GM18511 (cell line): Measurements from ENCODE around the gene CD300LB.
"Not testable (repeated sequence)": the region's sequence is repeated elsewhere in the genome, so short reads cannot be mapped to it uniquely, and the experiment has no call there.

ENCODE experiments used
- ATAC-seq: cut with Tn5 transposase; IDR thresholded peaks from one replicate; pipeline ENCODE4 v1.9.1; 2021; ENCODE audit warnings: mild to moderate bottlenecking, moderate library complexity; ENCODE audit not compliant: unreplicated experiment

The CD300LB gene

GRCh38 chr17:74527081-74527480, 4.2 kb downstream of the CD300LB start:
- no peak for ATAC-seq

DNA sequence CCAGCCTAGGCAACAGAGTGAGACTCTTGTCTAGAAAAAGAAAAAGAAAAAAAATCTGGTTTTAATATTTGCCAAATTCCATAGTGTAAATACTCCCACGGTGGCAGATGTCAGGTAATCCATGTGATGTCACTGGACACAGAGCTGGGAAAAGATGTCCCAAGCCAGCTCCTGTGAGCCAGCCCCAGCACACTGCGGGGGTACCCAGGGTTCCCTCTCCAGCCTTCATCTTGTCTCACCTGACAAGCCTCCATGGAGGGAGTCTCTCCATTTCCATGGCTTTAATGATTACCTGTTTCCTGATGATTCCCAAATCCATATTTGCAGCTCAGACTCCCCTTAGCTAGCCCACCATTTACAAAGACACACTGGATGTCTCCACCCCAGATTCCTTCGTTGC, 4.6 kb downstream of the CD300LB start:
- ATAC-seq: no peak

- no peak for ATAC-seq
These were observed 5.4 kb downstream of the CD300LB start for GRCh38 chr17:74525781-74526288.

DNA sequence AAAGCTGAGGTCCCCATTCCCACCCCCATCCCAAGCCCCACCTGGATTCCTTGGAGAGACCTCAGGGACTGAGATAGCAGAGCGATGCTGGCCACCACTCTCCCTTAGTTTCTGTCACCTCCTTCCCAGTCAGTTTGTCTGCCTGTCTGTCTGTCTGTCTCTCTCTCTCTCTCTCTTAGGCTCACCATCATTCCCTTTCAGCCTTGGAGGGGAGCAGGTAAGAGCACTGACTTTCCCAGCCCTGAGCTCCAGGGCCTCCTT, 5.9 kb downstream of the CD300LB start:
- ATAC-seq: no peak

GRCh38 chr17:74524653-74525464, 6.4 kb downstream of the CD300LB start:
- no peak for ATAC-seq

GRCh38 chr17:74523308-74523707, 8.0 kb downstream of the CD300LB start:
- ATAC-seq: no peak

DNA sequence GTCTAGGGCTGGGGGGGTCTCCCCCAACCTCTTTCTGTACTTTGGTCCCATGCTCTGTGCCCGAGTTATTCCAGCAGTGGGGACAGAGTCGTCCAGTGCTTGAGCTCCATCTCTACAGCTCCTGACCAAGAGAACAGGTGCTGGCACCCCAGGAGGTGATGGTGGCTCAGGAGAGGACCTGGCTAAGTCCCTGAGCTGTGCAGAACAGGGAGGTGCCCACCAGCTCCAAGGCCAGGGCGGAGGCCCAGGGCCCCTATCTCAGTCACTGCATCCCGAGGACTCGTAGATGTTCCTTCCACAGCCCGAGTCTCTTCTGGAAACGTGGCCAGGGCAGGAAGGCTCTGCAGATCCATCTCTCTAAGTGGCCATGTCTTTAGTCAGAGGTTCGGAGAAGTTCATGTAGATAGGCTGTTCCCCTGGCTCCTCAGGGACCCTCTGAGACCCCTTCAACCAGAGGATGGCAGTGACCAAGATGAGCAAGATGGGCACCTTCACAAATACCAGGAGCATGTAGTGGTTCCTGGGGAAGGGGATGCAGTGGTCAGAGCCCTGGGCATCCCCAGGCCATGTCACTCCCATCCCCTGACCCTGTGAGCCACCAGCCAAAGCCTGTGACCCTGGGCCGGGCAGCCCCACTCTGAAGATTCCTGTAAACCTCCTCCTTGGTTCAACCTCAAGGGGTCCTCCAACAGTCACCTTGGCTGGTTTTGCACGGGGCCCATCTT, 8.7 kb downstream of the CD300LB start:
- no peak for ATAC-seq

DNA sequence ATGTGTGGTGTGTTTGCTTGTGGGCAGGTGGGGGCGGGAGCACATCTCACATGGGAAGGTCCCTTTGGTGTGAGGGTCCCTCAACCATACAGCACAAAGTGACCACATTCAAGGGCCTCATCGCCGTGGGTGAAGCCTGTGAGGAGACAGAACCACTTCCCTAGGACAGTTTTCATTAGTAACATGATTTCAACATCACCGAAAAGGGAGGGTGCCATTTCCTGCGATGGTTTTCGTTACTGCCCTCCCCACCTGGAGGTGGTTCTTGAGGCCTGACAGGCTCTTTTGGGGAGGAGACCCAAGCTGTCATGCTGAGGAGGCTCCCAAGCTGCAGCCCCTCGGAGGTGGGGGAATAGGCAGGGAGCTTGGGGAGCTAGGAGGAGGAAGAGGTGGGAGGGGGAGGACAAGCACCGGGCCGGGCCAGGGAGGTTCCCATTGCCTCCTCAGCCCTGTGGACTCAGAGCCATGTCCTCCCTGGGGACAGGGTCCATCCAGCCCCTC, 9.5 kb downstream of the CD300LB start:
- ATAC-seq: no peak

GRCh38 chr17:74520790-74521480, 10.3 kb downstream of the CD300LB start:
- ATAC-seq: no peak

DNA sequence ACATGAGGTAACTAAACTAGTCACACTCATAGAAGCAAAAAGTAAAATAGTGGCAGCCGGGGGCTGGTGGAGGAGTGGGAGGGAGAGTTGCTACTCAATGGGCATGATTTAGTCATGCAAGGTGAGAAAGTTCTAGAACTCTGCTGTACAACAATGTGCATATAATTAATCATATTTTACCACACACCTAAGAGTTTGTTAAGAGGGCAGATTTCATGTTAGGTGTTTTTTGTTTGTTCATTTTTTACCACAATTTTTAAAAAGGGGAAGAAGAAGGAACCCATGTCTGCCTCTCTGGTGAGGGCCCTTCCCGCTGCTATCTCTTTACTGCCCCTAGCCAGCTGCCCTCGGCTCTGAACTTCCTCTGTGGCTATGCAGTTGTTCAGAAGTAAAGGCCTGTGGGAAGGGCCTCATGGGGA, 11.2 kb downstream of the CD300LB start:
- no peak for ATAC-seq

DNA sequence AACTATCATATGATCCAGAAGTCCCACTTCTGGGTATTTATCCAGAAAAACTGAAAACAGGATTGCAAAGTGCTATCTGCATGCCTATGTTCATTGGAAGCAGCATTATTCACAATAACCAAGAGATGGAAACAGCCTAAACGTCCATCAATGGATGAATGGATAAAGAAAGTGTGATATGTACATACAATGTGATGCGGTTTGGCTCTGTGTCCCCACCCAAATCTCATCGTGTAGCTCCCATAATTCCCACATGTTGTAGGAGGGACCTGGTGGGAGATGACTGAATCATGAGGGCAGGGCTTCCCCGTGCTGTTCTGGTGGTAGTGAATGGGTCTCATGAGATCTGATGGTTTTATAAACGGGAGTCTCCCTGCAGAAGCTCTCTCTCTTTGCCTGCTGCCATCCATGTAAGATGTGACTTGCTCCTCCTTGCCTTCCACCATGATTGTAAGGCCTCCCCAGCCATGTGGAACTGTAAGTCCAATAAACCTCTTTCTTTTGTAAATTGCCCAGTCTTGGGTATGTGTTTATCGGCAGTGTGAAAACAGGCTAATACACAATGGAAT, 12.8 kb downstream of the CD300LB start:
- not testable (repeated sequence) for ATAC-seq

DNA sequence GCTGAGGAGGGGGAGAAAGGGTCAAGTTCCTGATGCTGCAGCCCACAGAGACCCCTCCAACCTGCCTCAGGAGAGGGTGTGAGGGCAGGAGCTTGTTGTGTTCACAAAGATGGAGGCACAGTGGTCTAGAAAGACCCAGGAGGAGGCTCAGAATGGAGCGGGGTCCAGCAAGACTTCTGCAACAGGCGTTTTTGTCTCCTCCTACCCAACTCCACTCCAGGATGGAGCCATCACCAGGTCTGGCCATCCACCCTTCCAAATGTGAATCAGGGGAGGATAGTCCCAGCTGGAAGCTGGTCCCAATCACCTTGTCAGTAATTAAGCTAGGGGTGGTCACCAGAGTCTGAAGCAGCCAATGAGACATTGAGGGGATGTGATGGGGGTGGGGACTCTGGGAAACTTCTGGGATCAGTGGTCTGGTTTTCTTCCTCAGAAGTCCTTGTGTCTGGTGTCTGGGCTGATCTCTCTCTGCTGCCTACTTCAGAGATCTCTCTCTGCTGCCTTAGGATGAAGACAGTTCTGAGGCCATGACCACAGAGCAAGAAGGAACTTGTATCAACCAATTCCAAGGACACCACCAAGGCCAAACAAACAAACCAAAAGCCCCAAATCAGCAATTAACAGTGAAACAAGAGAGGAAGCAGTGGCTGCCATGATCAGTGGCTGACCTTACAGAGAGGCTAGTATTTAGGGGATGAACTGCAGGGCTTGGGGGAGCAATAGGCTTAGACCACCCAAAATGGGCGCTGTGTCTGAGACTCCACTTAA, 14.5 kb downstream of the CD300LB start:
- ATAC-seq: no peak

- no peak for ATAC-seq
These were observed 15.3 kb downstream of the CD300LB start for GRCh38 chr17:74515941-74516340.

DNA sequence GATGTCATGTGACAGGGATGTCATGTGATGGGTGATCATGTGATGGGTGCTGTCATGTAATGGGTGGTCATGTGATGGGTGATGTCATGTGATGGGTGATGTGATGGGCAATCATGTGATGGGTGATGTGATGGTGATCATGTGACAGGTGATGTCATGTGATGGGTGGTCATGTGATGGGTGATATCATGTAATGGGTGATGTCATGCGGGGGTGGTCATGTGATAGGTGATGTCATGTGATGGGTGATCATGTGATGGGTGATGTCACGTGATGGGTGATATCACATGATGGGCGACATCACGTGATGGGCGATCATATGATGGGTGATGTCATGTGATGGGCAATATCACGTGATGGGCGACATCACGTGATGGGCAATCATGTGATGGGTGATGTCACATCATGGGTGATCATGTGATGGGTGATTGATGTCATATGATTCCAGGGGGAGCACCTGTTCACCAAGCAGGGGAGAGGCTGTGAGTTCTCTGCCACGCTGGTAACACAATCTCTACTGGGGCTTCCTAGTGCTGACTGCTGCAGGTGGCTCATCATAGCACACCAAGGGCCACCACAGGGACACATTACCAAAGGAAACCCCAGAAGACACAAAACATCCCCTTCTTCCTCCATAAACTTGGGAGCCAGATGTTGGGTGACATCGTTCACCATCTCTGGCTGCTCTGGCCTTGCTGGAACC, 16.5 kb downstream of the CD300LB start:
- no peak for ATAC-seq

DNA sequence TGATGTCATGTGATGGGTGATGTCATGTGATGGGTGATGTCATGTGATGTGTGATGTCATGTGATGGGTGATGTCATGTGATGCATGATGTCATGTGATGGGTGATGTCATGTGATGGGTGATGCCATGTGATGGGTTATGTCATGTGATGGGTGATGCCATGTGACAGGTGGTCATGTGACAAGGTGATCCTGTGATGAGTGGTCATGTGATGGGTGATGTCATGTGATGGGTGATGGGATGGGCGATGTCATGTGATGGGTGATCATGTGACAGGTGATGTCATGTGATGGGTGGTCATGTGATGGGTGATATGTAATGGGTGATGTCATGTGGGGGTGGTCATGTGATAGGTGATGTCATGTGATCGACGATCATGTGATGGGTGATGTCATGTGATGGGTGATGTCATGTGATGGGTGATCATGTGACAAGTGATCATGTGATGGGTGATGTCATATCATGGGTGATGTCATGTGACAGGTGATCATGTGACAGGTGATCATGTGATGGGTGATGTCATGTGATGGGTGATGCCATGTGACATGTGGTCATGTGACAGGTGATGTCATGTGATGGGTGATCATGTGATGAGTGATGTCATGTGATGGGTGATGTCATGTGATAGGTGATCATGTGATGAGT, 17.2 kb downstream of the CD300LB start:
- ATAC-seq: no peak

GRCh38 chr17:74512624-74513091, 18.6 kb downstream of the CD300LB start:
- peak; percentile 77 for ATAC-seq

- no peak for ATAC-seq
These were observed 19.2 kb downstream of the CD300LB start for GRCh38 chr17:74512036-74512435.

- no peak for ATAC-seq
These were observed 23.1 kb downstream of the CD300LB start for GRCh38 chr17:74508156-74508555.

DNA sequence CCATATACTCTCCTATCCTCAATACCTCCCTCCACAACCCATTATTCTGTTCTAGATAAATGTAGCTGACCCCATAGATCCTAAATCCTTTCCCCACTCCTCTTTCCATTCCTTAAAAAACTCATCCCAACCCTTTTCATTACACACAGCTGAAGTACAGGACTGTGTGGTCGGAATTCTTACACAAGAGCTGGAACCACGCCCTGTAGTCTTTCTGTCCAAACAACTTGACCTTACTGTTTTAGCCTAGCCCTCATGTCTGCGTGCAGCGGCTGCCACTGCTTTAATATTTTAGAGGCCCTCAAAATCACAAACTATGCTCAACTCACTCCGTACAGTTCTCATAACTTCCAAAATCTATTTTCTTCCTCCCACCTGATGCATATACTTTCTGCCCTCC, 27.3 kb downstream of the CD300LB start:
- ATAC-seq: not testable (repeated sequence)
